Calu3 (cell line): ENCODE results near the gene CUL3. TPM values are rescaled to one million over a fixed set of nuclear protein-coding genes. Genes with fewer than 3 reads are reported as not detected.

Experiments used
- BruUV-seq: library from RNA; stranded (reverse); fragments of 400-500 nt; replicated peaks from 2 replicates; lab custom pipeline; 2021; lab: Mats Ljungman, UMichigan
- CTCF ChIA-PET: fragments of 300-600 bp; sonication (Branson Sonifier 250); formaldehyde crosslinking; loops from one replicate; lab custom pipeline; 2022; ENCODE audit warnings: antibody characterized with exemption; lab: Charles Lee
- DNase-seq: peaks from one replicate; pipeline ENCODE4 v3.0.0; 2022
- H3K27ac Mint-ChIP-seq: one replicate; pipeline ENCODE4 v1.8.0; 2022; ENCODE audit warnings: mixed read lengths; ENCODE audit not compliant: unreplicated experiment
- H3K27me3 Mint-ChIP-seq: one replicate; pipeline ENCODE4 v1.8.0; 2022; ENCODE audit warnings: mixed read lengths; ENCODE audit not compliant: unreplicated experiment
- H3K36me3 Mint-ChIP-seq: one replicate; pipeline ENCODE4 v1.8.0; 2022; ENCODE audit warnings: mild to moderate bottlenecking, moderate library complexity, mixed read lengths; ENCODE audit not compliant: insufficient read depth, unreplicated experiment
- H3K4me1 Mint-ChIP-seq: one replicate; pipeline ENCODE4 v1.8.0; 2022; ENCODE audit warnings: mild to moderate bottlenecking, low read depth, mixed read lengths; ENCODE audit not compliant: unreplicated experiment
- H3K4me3 Mint-ChIP-seq: one replicate; pipeline ENCODE4 v1.8.0; 2022; ENCODE audit warnings: mild to moderate bottlenecking, low read depth, moderate library complexity, mixed read lengths; ENCODE audit not compliant: unreplicated experiment
- H3K9me3 Mint-ChIP-seq: one replicate; pipeline ENCODE4 v1.8.0; 2022; ENCODE audit warnings: low read depth, mixed read lengths; ENCODE audit not compliant: unreplicated experiment
- intact Hi-C: fragments of 100-400 bp; cut with micrococcal nuclease; formaldehyde crosslinking; loops from one replicate; pipeline ENCODE4 v1.10.0; 2022; ENCODE audit not compliant: unreplicated experiment
- total RNA-seq: library from RNA; stranded (reverse); gene quantifications from 2 replicates; pipeline ENCODE4 v1.2.3, GENCODE V29; 2022
- TF ChIP-seq, protein P1 (sequence below): fragments of 200-600 bp; IDR thresholded peaks from one replicate; pipeline ENCODE4 v1.8.0; 2022; ENCODE audit warnings: antibody characterized with exemption; ENCODE audit not compliant: unreplicated experiment

The CUL3 gene
- total RNA-seq, 1 experiment from 2014 or later = 89.3 TPM

DNA sequence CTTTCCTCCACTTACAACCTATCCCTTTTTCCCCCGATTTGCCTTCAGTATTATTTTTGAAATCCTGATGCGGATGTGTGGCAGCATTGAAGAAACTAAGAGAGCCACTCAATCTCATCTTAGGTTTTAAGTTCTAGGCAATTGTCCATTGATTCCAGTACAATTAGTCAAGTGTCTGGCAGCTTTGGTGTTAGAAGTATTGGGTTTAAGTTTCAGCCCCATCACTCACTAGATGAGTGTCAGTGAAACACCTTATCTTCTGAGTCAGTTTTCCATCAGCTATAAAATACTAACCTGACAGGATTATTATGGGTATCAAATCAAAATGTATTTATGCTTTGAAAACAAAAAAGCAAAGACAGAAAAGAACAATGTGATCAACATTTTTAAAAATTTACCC lies 16.8 kb upstream of the CUL3 start:
- TF ChIP-seq, protein P1, sequence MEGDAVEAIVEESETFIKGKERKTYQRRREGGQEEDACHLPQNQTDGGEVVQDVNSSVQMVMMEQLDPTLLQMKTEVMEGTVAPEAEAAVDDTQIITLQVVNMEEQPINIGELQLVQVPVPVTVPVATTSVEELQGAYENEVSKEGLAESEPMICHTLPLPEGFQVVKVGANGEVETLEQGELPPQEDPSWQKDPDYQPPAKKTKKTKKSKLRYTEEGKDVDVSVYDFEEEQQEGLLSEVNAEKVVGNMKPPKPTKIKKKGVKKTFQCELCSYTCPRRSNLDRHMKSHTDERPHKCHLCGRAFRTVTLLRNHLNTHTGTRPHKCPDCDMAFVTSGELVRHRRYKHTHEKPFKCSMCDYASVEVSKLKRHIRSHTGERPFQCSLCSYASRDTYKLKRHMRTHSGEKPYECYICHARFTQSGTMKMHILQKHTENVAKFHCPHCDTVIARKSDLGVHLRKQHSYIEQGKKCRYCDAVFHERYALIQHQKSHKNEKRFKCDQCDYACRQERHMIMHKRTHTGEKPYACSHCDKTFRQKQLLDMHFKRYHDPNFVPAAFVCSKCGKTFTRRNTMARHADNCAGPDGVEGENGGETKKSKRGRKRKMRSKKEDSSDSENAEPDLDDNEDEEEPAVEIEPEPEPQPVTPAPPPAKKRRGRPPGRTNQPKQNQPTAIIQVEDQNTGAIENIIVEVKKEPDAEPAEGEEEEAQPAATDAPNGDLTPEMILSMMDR = no peak
- Mint-ChIP-seq H3K27me3 (no peaks in the 10 kb centered on the region), H3K4me1 (no peaks in the 10 kb centered on the region), H3K27ac (no peak overlapping the region), H3K36me3 (no peaks in the 10 kb centered on the region), H3K4me3 (no peak overlapping the region), H3K9me3 (no peaks in the 10 kb centered on the region)
- intact Hi-C loops = no loop called here
- CTCF ChIA-PET = no interaction called here
- no TSS peak for BruUV-seq
- no peak for DNase-seq

DNA sequence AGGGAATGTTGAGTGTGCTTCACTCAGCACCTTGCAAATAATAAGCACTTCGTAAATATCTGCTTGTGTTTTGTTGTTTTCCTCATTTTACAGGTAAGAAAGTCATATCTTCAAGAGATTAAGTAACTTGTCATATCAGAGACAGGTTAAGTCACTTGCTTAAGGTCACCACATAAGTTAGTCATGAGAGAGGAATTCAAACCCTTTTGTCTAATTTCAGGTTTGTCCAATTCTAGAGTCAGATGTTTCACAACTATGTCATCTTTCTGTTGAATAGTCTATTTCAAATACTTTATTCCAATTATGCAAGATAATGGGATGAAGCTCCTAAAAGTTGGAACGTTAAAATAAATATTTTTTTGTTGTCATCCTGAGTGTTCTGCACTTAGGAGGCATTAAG lies 13.5 kb upstream of the CUL3 start:
- intact Hi-C loops = no loop called here
- BruUV-seq = no TSS peak
- H3K27me3 Mint-ChIP-seq = no peaks in the 10 kb centered on the region
- no peaks in the 10 kb centered on the region for H3K36me3 Mint-ChIP-seq
- no peak overlapping the region for H3K4me3 Mint-ChIP-seq
- CTCF ChIA-PET = no interaction called here
- TF ChIP-seq, protein P1 = no peak
- DNase-seq = no peak
- H3K27ac Mint-ChIP-seq = no peak overlapping the region
- H3K4me1 Mint-ChIP-seq = no peaks in the 10 kb centered on the region
- no peaks in the 10 kb centered on the region for H3K9me3 Mint-ChIP-seq

DNA sequence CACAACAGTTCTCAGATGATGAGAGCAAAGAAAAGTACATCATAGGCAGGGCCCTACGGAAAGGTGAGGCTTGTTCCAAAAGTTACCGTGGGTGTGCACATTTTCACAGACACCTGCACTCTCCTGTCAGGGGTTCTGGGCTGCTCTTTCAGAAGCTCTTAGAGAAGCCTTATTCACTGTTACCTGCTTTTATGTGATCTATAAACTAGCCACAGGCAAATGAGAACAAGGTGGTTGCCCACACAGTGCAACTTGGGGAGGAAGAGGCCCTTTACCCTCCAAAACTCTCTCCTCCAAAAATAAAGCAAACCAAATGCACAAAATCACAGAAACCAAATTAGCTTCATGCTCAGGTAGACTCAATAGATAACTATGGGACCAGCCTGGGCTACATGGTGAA lies 11.1 kb upstream of the CUL3 start:
- no peak for DNase-seq
- CTCF ChIA-PET = no interaction called here
- Mint-ChIP-seq H3K9me3 (no peaks in the 10 kb centered on the region), H3K4me1 (no peaks in the 10 kb centered on the region), H3K27me3 (no peaks in the 10 kb centered on the region), H3K27ac (no peak overlapping the region), H3K36me3 (no peaks in the 10 kb centered on the region), H3K4me3 (no peak overlapping the region)
- TF ChIP-seq, protein P1 = no peak
- intact Hi-C loops = no loop called here
- BruUV-seq = no TSS peak

DNA sequence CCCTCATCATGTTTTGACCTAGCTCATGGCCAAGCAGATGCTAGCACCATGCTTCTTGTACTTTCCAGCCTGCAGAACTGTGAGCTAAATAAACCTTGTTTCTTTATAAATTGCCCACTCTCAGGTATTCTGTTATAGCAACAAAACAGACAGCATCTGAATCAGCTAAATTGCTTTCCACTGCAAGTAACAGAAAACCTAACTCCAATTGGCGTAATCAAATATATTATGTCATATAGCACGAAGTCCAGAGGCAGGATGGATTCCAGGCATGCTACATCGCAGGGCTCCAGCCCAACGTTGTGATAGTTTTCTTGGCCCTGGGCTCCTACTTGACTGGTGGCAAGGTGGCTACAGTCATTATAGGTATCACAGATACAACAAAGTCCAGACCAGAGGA lies 10.4 kb upstream of the CUL3 start:
- H3K27me3 Mint-ChIP-seq = no peaks in the 10 kb centered on the region

More for the DNA sequence above, 10.4 kb upstream of the CUL3 start:
- DNase-seq = no peak
- Mint-ChIP-seq H3K4me3 (no peak overlapping the region), H3K9me3 (no peaks in the 10 kb centered on the region), H3K4me1 (no peaks in the 10 kb centered on the region), H3K36me3 (no peaks in the 10 kb centered on the region), H3K27ac (no peak overlapping the region)
- intact Hi-C loops = no loop called here
- TF ChIP-seq, protein P1 = no peak
- BruUV-seq = no TSS peak
- CTCF ChIA-PET = interaction anchor here (0.6 kb wide), 1 partner anchor 253 kb away, joined by 3 read pairs; no protein-coding TSS in a partner anchor
